Left forelimb (tissue), 1 donor: Measurements from ENCODE around the gene MAP7.
"Not testable (repeated sequence)": the region's sequence is repeated elsewhere in the genome, so short reads cannot be mapped to it uniquely, and the experiment has no call there.

ENCODE experiments used
- DNase-seq: peaks from one replicate; pipeline ENCODE4 v3.0.0-alpha.2; 2018; ENCODE audit warnings: low spot score

MAP7 gene

GRCh38 chr6:136421537-136422158, 128.6 kb downstream of the MAP7 start:
- DNase-seq: no peak

- no peak for DNase-seq
Observed at GRCh38 chr6:136420853-136421252, 129.4 kb downstream of the MAP7 start.

GRCh38 chr6:136415351-136416007, 134.7 kb downstream of the MAP7 start:
- DNase-seq: no peak

GRCh38 chr6:136412410-136412809, 137.8 kb downstream of the MAP7 start:
- DNase-seq: no peak

- DNase-seq: no peak
Observed at GRCh38 chr6:136411453-136412354, 138.5 kb downstream of the MAP7 start.

- no peak for DNase-seq
Observed at GRCh38 chr6:136411025-136411325, 139.2 kb downstream of the MAP7 start.

- no peak for DNase-seq
Observed at GRCh38 chr6:136410201-136411024, 139.8 kb downstream of the MAP7 start.

- no peak for DNase-seq
Observed at GRCh38 chr6:136409597-136409996, 140.6 kb downstream of the MAP7 start.

- DNase-seq: no peak
Observed at GRCh38 chr6:136408204-136408603, 142.0 kb downstream of the MAP7 start.

- no peak for DNase-seq
Observed at GRCh38 chr6:136405420-136406029, 144.7 kb downstream of the MAP7 start.

- no peak for DNase-seq
Observed at GRCh38 chr6:136404627-136405419, 145.4 kb downstream of the MAP7 start.

GRCh38 chr6:136404007-136404406, 146.2 kb downstream of the MAP7 start:
- no peak for DNase-seq

- DNase-seq: no peak
Observed at GRCh38 chr6:136403110-136403980, 146.9 kb downstream of the MAP7 start.

- DNase-seq: no peak
Observed at GRCh38 chr6:136401749-136402148, 148.5 kb downstream of the MAP7 start.

GRCh38 chr6:136401236-136401635, 149.0 kb downstream of the MAP7 start:
- not testable (repeated sequence) for DNase-seq

- no peak for DNase-seq
Observed at GRCh38 chr6:136398453-136398852, 151.8 kb downstream of the MAP7 start.

- no peak for DNase-seq
Observed at GRCh38 chr6:136396908-136397307, 153.3 kb downstream of the MAP7 start.

GRCh38 chr6:136390959-136391358, 159.3 kb downstream of the MAP7 start:
- not testable (repeated sequence) for DNase-seq

- no peak for DNase-seq
Observed at GRCh38 chr6:136387316-136387715, 162.9 kb downstream of the MAP7 start.
